ENCODE measurements around the gene SLC6A17.
A peak's percentile ranks its signal among the peaks of the same experiment; 100 is the strongest.

The SLC6A17 gene

DNA sequence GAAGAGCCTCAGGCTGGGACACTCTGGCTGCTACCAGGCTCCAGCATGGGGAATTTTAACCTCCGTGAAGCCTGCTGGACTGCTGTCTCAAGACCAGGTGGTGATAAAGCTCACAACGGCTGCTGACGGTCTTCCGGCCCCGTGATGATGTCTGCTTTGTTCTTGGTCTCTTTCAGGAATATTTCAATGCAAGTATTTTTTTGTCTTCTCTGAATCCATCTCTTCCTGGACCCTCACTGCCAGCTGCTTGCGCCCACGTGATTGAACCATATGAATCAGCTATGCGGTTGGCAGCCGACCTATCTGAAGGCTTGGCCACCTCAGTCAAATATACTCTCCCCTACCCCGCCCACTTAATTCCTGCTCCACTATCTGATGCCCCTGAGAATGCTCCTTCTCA is 14.6 kb upstream of the SLC6A17 start:
- no peak for DNase-seq

DNA sequence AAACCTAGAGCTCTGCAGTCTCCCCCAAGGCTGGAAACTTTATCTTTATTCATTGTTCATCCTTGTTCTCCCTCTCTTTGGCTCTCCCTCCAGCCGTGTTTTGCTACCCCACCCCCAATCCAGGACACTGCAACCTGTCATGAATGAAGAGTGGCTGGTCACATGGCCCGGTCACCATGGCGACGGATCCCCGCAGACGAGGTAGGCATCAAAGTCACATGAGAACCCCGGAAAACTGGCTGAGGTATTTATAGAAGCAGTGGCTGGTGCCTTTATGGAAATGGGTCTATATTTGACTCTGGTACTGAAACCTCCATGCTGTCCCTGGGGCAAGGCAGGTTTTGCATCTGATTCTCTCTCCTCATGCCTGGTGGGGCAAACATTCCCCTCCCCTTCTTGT is 13.4 kb upstream of the SLC6A17 start:
- no peak for DNase-seq

DNA sequence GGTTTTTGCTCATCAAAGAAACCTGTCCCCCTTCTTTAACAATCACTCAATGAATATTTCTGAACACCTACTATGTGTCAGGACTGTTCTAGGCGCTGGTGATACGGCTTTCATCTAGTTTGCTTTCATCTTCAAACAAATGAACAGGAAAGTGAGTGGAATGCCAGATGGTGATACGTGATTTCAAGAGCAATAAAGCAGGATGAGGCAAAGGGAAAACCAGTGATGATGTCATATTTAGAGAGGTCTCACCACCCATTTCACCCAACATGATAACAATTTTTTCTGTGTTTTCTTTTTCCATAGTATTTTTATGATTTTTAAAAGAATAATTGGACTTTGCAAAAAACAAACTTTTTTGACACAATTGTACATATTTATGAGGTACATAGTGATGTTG is 11.3 kb upstream of the SLC6A17 start:
- no peak for DNase-seq

DNA sequence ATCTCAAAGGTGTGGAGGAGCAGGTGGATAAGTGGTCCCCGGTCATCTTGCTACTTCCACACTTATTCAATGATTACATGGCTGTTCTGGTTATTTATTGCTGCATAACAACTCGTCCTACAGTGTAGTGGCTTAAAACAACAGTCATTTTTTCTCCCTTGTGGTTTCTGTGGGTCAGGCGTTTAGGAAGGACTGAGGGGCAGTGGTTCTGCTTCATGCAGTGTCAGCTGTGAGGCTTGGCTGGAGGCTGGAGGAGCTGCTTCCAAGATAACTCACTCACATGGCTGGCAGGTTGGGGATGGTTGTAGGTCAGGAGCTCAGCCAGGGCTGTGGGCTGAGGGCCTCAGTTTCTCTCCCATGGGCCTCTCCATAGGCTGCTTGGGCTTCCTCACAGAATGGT is 5.9 kb upstream of the SLC6A17 start:
- no peak for DNase-seq

DNA sequence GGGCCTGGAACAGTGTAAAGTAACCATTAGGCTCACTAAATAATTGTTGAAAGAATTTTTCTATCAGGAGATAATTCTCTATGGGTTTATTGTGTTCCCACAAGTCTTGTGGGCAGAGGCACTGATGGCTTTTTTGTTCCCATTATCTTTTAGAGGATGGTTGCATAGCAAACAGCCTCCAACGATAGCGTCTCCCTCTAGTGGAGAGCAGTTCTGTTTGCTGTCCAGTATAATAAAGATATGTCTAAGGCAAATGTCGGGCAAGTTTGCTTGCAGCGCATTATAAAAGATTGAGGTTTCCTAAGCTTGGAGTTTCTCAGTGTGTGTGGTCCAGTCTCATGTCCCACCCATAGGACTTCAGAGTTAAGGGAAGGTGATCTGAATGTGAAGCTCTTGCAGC is 1.3 kb upstream of the SLC6A17 start:
- peak in 3 of 4 experiments; percentile 14 to 27 (median 21) for DNase-seq

DNA sequence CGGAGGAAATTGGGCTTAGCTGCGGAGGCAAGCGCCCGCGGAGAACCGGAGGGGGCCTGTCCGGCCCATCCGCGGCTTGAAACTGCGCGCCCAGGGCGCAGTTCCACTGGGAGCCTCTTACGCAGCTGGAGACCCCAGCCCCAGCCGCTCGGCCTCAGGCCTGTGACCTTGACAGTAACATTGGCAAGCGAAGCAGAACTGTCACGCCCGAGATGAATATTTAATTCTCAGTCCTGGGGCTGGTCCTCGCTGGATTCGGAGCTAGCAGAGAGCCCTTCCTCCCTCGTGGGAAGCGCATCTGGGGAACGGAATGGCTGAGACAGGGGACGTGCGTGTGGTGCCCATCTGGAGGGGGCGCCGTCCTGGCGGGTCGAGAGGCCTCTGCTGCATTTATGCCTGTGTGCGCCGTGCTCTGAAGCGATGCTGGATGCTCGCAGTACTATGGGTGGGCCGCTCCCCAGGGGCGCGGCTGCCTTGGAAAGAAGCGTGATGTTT is 928 bp downstream of the SLC6A17 start:
- DNase-seq: no peak

DNA sequence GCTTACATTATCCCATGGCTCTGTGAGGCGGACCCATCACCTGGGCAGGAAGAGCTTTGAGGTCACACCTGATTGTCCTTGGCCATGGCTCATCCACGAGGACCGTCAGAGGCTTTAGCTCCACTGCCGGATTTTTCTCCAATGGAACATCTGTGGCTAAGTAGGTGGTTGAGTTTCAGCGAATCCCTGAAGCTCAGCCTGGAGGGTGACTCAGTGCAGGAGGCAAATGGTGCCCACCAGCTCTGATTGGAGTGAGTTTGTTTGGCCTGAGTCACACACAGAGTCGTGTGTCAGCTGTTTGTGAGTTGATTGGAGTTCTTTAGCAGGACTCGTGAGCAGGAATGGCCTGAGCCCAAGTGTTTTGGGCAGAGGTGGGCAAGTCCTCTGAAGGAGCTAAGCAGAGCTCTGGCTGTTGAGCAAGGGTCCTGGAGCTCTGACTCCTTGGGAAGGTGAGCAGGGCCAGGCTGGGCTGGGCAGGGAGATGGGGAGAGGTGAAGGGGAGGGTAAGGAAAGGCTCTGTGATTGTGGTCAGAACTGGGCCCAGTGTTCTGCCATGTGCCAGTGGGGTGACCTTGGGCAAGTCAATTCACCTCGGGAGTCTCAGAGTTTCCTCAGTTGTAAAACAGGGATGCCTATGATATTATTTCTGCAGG is 2.0 kb downstream of the SLC6A17 start:
- no peak for DNase-seq

DNA sequence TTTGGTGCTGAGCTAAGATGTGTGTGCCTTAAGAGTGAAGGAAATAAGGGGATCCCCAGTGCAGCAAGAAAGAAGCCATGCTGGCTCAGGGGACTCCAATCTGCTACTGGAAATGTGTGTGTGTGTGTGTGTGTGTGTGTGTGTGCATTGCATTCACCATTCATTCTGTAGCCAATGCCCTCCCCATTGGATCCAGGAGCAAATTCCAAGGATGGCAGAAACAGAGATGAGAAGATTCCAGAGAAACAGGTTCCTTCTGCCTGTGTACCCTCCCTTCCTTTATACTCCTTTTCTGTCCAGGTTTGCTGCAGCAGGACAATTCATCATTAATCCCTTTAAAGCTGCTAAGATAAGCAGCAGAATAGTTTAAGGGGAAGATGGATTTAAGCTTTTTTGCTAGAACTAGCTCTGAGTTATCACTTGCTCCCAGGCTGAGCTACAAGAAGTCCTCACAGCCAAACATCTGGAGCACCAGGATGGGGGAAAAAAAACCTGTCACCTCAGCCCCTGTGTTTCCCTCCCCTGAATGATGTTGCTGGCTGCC is 3.2 kb downstream of the SLC6A17 start:
- DNase-seq: no peak

DNA sequence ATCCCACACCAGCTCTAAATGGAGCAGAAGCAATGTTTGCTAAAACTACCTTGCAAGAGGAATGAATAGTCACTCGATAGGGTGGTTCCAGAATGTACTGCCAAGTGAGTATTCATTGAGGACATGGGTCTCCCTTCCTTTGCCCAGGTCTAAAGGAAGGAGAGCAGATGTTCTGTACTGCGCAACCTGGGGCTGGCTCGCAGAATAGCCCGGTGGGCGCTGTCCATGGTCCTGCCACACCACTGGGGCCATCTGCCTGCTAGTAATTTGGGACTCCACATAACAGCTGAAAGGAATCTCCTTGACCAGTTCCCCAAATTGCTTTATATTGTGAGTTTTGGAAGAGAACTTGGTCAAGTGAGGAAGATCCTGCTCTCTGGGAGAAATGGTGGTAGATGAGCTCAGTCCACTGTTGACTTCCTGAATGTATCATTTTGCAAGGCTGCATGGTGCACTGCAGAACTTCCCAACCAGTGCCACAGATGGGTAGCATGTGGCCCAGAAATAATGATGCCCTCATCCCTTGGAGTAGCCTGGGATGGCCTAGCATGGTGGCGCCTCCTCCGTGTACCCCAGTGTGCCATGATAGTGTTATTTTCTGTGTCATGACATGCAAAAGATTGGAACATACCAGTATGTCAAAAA is 5.7 kb downstream of the SLC6A17 start:
- DNase-seq: peak; percentile 63 to 84 (median 71)

DNA sequence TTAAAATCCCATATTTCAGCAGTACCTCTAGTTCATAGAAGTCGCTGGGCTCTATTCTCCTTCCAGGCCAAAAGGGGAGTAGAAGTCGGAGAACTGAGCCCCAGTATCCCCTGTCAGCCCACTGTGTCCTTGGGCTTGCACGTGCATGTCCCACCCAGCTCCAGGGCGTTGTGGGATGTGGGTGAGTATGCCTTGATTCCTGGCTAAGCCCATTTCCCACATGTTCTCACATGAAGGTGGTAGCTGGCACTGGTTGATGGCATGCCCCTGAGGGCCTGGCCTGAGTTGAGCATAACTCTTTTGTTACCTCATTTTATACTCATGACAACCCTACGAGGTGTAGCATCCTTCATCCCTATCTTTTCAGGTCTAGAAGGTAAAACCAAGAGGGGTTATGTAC is 8.0 kb downstream of the SLC6A17 start:
- no peak for DNase-seq

DNA sequence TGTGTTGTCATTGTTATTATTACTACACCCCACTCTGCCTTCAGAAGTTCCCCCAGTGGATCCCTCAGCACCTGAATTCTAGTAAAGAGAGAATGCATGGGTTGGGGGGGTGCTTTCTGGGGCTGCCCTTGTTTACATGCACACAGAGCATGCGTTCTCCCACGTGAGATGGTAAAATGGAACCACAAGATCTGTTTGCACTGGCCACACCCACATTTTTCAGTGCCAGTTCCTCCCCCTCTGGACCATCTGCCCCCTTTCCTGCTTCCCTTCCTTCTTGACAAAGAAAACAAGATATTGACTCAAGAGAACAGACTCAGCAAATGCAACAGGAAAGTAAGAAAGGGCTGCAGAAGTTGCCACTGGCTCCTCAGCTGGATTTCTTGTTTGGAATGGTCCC is 8.9 kb downstream of the SLC6A17 start:
- DNase-seq: no peak

DNA sequence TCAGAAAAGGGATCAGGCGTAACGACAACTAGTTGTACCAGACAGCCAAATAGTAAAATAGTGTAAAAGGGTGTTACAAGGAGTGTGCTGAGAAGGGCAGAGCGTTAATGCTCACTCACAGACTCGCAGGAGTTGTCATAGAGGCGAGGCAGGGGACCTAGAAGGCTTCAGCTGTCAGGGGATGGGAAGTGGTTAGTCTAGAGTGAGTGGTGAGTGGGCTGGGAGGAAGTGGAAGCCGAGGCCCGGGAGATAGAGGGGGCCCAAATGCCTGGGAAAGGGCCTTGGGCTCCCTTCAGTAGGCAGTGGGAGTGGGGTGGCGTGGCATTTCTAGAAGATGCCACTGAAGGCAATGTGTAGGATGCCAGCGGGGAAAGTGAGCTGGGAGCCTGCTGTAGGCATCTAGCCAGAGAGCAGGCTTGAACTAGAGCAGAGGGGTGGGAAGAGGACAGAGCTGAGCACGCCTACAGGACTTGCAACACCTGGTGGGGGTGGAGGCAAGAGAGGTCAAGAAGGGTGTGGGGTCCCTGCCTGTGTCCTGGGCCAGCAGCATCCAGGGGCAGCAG is 10.3 kb downstream of the SLC6A17 start:
- peak; percentile 22 to 49 (median 42) for DNase-seq

DNA sequence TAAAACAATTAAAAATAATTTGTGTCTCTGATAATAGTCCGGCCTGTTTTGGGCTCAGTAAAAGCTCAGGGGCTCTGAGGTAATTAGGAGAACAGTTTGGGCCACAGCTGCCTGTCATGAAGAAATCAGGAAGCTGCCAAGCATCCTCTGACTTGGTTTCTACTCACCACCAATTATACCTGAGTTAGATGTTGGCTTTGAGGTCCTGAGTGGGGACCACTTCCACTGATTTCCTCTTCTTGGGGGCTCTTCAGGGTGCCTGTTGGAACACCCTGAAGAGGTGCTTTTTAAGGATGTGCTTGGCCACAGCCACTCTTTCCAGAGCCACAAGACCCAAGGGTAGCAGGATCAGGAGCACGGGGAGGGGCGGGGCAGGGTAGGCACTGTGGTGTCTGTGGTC is 10.9 kb downstream of the SLC6A17 start:
- DNase-seq: no peak

DNA sequence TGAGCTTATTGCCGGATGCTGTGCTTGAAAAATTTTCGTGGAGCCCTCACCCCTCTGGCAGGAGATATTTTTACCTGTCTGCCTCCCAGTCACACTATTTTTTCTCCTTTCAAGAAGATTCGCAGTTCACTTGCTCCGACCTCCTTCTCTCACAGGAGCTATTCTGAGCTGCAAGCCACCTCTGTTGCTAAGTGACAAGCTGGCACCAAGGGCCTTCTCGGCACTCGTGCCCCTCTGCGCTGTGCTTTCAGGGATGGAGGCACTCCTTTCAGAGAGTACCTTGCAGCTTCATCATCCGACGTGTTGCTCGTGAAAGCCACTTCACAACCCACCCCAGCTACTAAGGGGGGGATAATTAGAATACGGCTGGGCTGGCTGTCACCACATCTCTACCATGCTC is 11.6 kb downstream of the SLC6A17 start:
- DNase-seq: no peak

DNA sequence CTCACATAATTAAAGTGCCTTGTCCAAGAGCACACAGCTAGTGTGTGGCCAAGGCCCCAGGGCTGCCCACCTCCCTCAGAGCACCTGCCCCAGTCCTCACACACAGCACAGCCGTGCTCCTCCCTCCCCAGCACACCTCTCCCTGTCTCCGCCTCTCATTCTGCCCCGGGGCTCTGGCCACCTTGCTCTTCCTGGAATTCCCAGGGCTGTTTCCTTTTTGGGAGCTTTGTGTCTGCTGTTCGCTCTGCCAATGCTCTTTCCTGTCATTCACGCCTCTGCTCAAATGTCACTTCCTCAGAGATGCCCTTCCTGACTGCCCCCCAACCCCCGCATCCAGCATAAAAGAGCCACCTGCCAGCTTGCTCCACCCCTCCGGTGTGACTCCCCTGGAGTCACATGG is 13.3 kb downstream of the SLC6A17 start:
- DNase-seq: no peak

DNA sequence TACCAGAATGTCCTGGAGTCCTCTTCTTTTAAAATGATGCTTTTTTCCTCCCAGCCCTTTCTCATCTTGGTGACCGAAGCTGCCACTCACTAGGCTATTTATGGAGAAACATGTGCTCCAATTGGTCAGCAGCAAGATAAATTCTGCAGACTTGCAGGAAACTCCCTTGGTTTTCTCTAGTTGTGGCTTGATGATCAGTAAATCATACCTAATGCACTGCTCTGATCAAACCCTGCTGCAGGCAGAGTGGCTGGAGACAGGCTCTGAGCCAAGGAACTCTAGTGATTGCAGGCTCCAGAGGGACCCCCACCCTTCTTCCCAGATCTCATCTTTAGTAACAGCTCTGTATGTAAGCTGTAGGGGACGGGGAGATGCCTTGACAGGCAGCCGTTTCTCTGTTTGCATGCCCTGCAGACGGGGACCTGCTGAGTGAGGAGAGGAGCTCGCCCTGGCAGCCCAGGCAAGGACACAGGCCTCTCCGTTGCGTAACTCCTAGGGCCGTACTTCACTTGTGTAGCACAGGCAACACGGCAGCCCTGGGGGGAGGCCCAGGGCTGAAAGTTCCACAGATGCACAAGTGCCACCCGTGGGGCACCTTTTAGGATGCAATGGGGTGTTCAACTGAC is 14.5 kb downstream of the SLC6A17 start:
- no peak for DNase-seq

DNA sequence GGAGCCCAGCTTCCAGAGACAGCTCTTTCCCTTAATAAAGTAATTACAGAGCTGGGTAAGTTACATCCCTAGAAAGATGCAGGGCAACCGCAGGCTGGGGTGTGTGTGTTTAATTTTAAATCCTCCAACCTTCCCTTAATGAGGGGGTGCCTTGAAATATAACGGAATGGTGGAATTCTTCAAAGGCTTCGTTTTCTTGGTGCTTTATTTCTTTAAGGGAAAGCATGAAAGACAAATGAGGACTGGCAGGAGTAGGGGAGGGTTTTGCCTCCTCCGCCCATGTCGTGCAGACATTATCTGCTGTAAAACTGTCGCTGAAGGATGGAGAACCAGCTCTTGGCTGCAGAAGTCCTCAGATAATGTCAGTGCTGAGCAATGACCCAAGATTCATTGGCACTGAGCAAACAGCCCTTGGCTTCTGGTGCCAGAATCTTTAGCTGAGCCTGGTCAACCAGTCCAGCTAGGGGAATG is 15.5 kb downstream of the SLC6A17 start:
- no peak for DNase-seq

DNA sequence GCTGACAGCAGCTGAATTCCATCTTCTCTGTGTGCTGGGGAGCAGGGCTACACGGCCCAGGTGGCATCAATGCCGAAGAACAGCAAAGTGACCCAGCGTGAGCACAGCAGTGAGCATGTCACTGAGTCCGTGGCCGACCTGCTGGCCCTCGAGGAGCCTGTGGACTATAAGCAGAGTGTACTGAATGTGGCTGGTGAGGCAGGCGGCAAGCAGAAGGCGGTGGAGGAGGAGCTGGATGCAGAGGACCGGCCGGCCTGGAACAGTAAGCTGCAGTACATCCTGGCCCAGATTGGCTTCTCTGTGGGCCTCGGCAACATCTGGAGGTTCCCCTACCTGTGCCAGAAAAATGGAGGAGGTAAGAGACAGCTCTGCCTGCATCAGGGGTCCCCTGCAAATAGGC is 16.6 kb downstream of the SLC6A17 start:
- no peak for DNase-seq

DNA sequence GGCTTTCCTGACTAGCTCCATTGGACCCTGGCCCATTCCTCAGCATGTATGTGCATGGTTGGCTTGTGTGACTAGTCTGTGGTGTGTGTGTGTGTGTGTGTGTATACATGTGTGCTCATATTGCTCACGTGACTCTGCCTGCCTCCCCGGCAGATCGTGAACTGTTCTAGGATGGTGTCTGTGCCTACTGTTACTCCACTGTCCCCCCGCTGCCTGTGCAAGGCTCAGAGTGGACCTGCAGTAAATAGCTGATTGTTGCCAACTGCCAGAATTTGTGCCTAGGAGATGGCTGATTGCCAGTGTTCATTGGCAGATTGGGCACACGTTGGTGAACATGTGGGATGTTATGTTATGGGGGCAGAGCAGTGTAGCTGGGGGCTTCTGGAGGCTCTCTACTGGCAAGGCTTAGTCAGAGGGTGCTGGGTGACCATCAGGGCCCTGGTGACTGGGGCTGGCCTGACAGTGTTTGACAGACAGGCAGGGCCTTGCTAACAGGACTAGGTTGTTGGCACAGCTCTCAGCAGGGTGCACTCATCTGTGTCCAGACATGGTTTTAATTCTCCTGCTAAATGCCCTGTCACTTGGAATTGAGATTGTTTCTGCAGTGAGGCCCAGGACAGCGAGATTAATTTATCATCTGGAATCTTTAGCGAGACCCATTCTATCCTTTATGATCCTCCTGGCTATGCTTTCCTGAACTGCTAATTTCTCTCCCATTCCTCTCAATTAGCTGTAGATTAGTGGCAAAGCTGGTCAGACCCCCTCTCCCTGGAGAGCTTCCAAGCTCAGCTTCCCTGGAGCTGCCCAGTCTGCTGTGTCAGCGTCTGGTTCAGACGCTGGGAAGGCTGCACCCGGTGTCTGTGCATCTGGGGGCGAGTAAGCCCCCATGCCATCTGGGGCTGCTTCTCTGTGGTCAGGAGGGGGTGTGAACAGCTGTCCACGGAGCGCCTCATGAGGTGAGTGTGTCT is 20.8 kb downstream of the SLC6A17 start:
- no peak for DNase-seq

DNA sequence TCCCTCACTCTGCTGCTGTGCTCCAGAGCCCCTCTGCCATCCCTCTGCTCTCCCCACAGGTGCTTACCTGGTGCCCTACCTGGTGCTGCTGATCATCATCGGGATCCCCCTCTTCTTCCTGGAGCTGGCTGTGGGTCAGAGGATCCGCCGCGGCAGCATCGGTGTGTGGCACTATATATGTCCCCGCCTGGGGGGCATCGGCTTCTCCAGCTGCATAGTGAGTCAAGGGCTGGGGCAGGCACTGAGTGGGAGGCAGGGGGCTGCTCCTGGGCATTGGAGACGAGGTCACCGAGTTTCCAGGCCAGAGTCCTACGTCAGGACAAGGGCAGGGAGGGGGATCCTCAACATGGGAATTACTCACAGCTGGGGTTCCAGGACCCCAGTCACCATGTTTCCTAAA is 21.7 kb downstream of the SLC6A17 start:
- no peak for DNase-seq

DNA sequence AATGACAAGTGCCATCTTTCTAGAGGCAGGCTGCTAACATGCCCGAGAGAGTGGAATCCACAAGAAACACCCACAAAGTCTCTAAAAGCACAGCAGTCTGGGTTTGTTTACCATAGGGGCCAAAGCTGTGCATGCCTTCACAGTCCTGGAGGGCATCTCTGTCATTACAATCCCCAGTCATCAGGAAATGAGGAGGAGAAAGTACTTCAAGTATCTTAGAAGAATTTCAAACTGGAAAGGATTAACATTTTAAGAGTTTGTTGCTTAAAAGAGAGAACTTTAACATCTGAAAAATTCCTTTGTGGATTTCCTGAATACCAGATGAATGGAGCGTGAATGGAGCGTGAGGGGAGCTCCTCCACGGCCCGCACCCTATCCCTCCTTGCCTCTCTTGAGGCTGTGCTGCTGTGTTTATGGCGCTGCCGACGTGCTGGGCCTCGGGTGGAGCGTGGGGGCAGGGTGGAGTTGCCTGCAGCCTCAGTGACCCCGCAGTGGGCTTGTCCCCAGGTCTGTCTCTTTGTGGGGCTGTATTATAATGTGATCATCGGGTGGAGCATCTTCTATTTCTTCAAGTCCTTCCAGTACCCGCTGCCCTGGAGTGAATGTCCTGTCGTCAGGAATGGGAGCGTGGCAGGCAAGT is 23.3 kb downstream of the SLC6A17 start:
- no peak for DNase-seq

DNA sequence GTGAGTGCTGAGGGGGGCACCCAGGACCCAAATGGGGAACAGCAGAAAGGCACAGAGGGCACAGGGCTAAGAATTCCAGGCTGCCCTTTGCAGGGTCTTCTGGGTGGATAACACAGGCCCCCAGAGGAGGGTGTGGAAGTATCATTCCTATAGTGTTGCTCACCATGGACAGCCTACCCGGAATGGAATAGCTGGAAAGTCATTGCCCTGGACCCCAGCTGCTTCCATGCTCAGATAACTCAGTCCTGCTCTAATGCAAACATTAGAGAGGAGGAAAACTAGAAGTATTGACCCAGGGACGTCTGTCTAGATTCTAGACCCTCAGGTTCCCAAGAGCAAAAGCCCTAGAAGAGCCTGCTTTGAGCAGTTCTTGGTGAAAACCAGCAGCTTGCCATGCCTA is 24.7 kb downstream of the SLC6A17 start:
- DNase-seq: no peak
